GM21576 (cell line): ENCODE data around the gene IGFBPL1.

Experiments used
- ATAC-seq: cut with Tn5 transposase; IDR thresholded peaks from one replicate; pipeline ENCODE4 v1.9.1; 2021; ENCODE audit warnings: mild to moderate bottlenecking, moderate library complexity; ENCODE audit not compliant: unreplicated experiment

IGFBPL1 gene

DNA sequence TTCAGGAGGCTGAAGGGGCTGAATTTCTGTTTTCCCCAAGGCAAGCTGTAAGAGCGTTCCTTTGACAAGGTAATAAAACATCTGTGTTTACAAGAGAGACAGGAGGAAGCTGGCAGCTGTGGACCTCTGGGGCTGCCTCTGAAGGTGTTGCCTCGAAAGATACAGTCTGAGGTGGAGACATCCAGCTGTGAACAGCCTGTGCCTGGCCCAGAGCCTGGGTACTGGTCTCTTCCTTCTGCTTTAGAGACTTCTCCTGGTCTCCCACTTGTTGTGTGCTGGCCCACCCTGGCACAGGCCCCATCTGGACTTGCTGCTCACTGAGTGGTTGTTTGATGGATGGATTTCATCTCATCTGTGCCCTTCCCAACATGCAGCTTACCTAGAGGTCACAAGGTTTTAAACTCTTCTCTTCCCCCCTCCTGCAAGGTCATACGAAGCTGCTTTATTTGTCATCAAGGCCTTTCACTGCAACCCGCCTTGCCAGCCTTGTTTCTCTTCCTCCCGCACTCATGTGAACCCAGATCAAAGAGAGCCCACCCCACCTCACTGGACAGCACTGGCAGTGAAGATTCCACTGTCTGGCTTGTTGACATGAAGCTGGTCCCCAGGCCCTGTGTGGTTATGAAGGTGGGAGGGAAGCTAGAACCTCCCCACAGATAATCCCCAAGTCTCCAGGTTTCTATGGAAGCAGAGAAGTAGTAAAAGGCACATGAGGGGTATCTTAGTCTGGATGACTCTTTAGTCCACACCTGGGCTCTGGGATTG lies 66.7 kb downstream of the IGFBPL1 start:
- ATAC-seq: no peak

DNA sequence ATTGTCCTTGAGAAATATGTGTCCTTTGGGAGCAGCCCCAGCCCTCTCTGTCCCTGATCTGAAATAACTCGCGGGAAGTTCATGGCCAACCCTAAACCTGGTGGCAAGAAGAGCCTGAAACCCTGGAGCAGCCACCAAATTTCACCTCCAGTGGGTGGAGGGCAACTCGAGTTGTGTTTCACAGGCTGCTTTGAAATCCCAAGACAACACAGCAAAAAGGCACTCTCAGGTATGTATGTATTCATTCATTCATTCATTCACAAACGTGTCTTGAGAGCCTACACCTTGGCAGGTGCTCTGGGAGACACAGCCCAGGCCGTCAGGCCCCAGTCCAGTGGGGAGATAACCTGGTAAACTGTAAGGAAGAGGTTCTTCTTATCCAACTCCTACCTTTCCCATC lies 67.4 kb downstream of the IGFBPL1 start:
- no peak for ATAC-seq
